ENCODE data around the gene LIMK2. TPM values are rescaled to one million over a fixed set of nuclear protein-coding genes. Genes with fewer than 3 reads are reported as not detected.

The LIMK2 gene
- total and polyA plus RNA-seq, 10 of the 15 experiments (the other 5 are each of a cell fraction or from before 2014, with no cell fraction given): 2.9 to 40.4 (median 26.7) TPM

GRCh38 chr22:31302537-31302936 lies 90.4 kb downstream of the LIMK2 start:
- no peak overlapping the region for H3K4me2 ChIP-seq (ENCODE audit: control insufficient read depth, insufficient read depth)
- in situ Hi-C loops (cut with MboI) (no loop called here), intact Hi-C loops (cut with micrococcal nuclease; ENCODE audit: unreplicated experiment) (no loop called here)
- ATAC-seq (no peak), DNase-seq (ENCODE audit: low read depth, low spot score) (no peak), FAIRE-seq (no peak)
- no peaks in the 10 kb centered on the region for H3K9me3 ChIP-seq (replicated peaks; ENCODE audit: control insufficient read depth, insufficient read depth, low read length)
- no peaks in the 10 kb centered on the region for H3K36me3 ChIP-seq (ENCODE audit: control insufficient read depth in 2 of 2, insufficient read depth in 2 of 2, low read length in 1 of 2)
- peaks cover 7% of the 10 kb centered on the region for H3K4me1 ChIP-seq (ENCODE audit: control insufficient read depth, insufficient read depth, low read length)
- H3K27ac ChIP-seq (ENCODE audit: control insufficient read depth, insufficient read depth): no peak overlapping the region
- CTCF ChIA-PET: interaction anchor here (0.6 to 10.4 kb wide), 3 partner anchors 11 to 154 kb away, joined by 3 to 91 read pairs (median 3); no protein-coding TSS in a partner anchor
- POLR2A ChIA-PET: interaction anchor here (1.0 kb wide), 1 partner anchor 335 kb away, joined by 3 read pairs; no protein-coding TSS in a partner anchor
- RAD21 ChIA-PET (ENCODE audit: unreplicated experiment): no interaction called here
- no peaks in the 10 kb centered on the region for H3K79me2 ChIP-seq (ENCODE audit: control insufficient read depth, insufficient read depth, low read length)
- no peak overlapping the region for H3K4me3 ChIP-seq
- 53% methylated on average over 3 of the region's 3 CpGs for WGBS (ENCODE audit: insufficient coverage, insufficient replicate concordance, low lambda C conversion rate, missing lambda C conversion rate)
- BruUV-seq (replicated peaks): no TSS peak
- SMC1A ChIA-PET (ENCODE audit: uncharacterized antibody, unreplicated experiment): interaction anchor here (0.7 kb wide), 1 partner anchor 143 kb away, joined by 3 read pairs; no protein-coding TSS in a partner anchor
- H3K9ac ChIP-seq (ENCODE audit: control insufficient read depth, insufficient read depth, low read length): no peak overlapping the region
- no peaks in the 10 kb centered on the region for H4K20me1 ChIP-seq (ENCODE audit: control insufficient read depth, insufficient read depth)
- no peak overlapping the region for H2AFZ ChIP-seq (ENCODE audit: control insufficient read depth, low read depth, low read length)
- TF ChIP-seq IKZF1 (conservative IDR thresholded peaks at IDR 0.05) (no peak), MYC (IDR thresholded peaks at IDR 0.05; ENCODE audit: insufficient read depth, insufficient read length, insufficient replicate concordance, low read length, severe bottlenecking) (no peak), RB1 (IDR thresholded peaks at IDR 0.05; ENCODE audit: borderline replicate concordance) (no peak), ATF2 (IDR thresholded peaks at IDR 0.05; ENCODE audit: low read length) (no peak), ZBED1 (IDR thresholded peaks at IDR 0.05; ENCODE audit: borderline replicate concordance) (no peak), POLR2AphosphoS2 (IDR thresholded peaks at IDR 0.05; ENCODE audit: low read depth, low read length) (no peak)
- H3K27me3 ChIP-seq (replicated peaks in 1 of 2; ENCODE audit: control insufficient read depth in 2 of 2, insufficient read depth in 2 of 2, low read length in 1 of 2): no peaks in the 10 kb centered on the region

GRCh38 chr22:31305194-31305593 lies 93.1 kb downstream of the LIMK2 start:
- RAD21 ChIA-PET (ENCODE audit: unreplicated experiment): no interaction called here
- H3K27me3 ChIP-seq (replicated peaks in 1 of 2; ENCODE audit: control insufficient read depth in 2 of 2, insufficient read depth in 2 of 2, low read length in 1 of 2): no peaks in the 10 kb centered on the region
- SMC1A ChIA-PET (ENCODE audit: uncharacterized antibody, unreplicated experiment): no interaction called here
- in situ Hi-C loops (cut with MboI): no loop called here
- H3K9ac ChIP-seq (ENCODE audit: control insufficient read depth, insufficient read depth, low read length): no peak overlapping the region
- no peak for ATAC-seq
- BruUV-seq (replicated peaks): no TSS peak
- no peak for DNase-seq (ENCODE audit: low read depth, low spot score)
- no peak for FAIRE-seq
- no peaks in the 10 kb centered on the region for H3K79me2 ChIP-seq (ENCODE audit: control insufficient read depth, insufficient read depth, low read length)
- intact Hi-C loops (cut with micrococcal nuclease; ENCODE audit: unreplicated experiment): no loop called here
- CTCF ChIA-PET: interaction anchor here (10.4 kb wide), 1 partner anchor 8 kb away, joined by 91 read pairs; no protein-coding TSS in a partner anchor
- no peaks in the 10 kb centered on the region for H4K20me1 ChIP-seq (ENCODE audit: control insufficient read depth, insufficient read depth)
- no peaks in the 10 kb centered on the region for H3K9me3 ChIP-seq (replicated peaks; ENCODE audit: control insufficient read depth, insufficient read depth, low read length)
- TF ChIP-seq POLR2AphosphoS2 (IDR thresholded peaks at IDR 0.05; ENCODE audit: low read depth, low read length) (no peak), DPF2 (IDR thresholded peaks at IDR 0.05) (no peak), SREBF2 (IDR thresholded peaks at IDR 0.05; ENCODE audit: low read length) (no peak), RCOR1 (conservative IDR thresholded peaks at IDR 0.05; ENCODE audit: low read depth, low read length) (no peak)
- 98% methylated on average over 3 of the region's 3 CpGs for WGBS (ENCODE audit: insufficient coverage, insufficient replicate concordance, low lambda C conversion rate, missing lambda C conversion rate)
- H2AFZ ChIP-seq (ENCODE audit: control insufficient read depth, low read depth, low read length): no peak overlapping the region
- H3K4me3 ChIP-seq: no peak overlapping the region
- no peak overlapping the region for H3K4me2 ChIP-seq (ENCODE audit: control insufficient read depth, insufficient read depth)
- H3K36me3 ChIP-seq (ENCODE audit: control insufficient read depth in 2 of 2, insufficient read depth in 2 of 2, low read length in 1 of 2): no peaks in the 10 kb centered on the region
- H3K4me1 ChIP-seq (ENCODE audit: control insufficient read depth, insufficient read depth, low read length): peaks cover 13% of the 10 kb centered on the region
- no peak overlapping the region for H3K27ac ChIP-seq (ENCODE audit: control insufficient read depth, insufficient read depth)
- POLR2A ChIA-PET: no interaction called here

All from GM12878 (cell line).